ENCODE results near the gene SOX6.

GRCh38 chr11:16012125-16012751, 344.1 kb downstream of the SOX6 start:
- no peak for TF ChIP-seq CTCF (IDR thresholded peaks at IDR 0.05 in 4 of 5, conservative IDR thresholded peaks at IDR 0.05 in 1 of 5)
- peak; percentile 41 to 74 for TF ChIP-seq POLR2A (IDR thresholded peaks at IDR 0.05)
